ENCODE measurements around the gene COQ8B. TPM values are rescaled to one million over a fixed set of nuclear protein-coding genes. Genes with fewer than 3 reads are reported as not detected.

COQ8B gene
- total RNA-seq, 1 donor from 2014 or later, result 37.4 TPM

GRCh38 chr19:40703029-40703755 is 13.5 kb downstream of the COQ8B start:
- ATAC-seq (no peak), DNase-seq (ENCODE audit: missing footprints) (peak; percentile 26)
- intact Hi-C loops (cut with DNase I), result no loop called here

- intact Hi-C loops (cut with DNase I), result no loop called here
- DNase-seq (ENCODE audit: missing footprints), result peak; percentile 76
- ATAC-seq, result peak; percentile 73
These were observed 14.2 kb downstream of the COQ8B start for GRCh38 chr19:40702337-40703012.

- ATAC-seq, result no peak
These were observed 14.9 kb downstream of the COQ8B start for GRCh38 chr19:40701758-40702157.

GRCh38 chr19:40700083-40700482 is 16.6 kb downstream of the COQ8B start:
- DNase-seq (ENCODE audit: missing footprints) (no peak), ATAC-seq (no peak)
- intact Hi-C loops (cut with DNase I), result no loop called here

More at GRCh38 chr19:40701758-40702157, 14.9 kb downstream of the COQ8B start:
- DNase-seq (ENCODE audit: missing footprints), result no peak
- intact Hi-C loops (cut with DNase I), result no loop called here

- no peak for DNase-seq (ENCODE audit: missing footprints)
- intact Hi-C loops (cut with DNase I), result no loop called here
- ATAC-seq, result no peak
These were observed 19.7 kb downstream of the COQ8B start for GRCh38 chr19:40697007-40697406.

- ATAC-seq, result no peak
- intact Hi-C loops (cut with DNase I), result no loop called here
- no peak for DNase-seq (ENCODE audit: missing footprints)
These were observed 20.8 kb downstream of the COQ8B start for GRCh38 chr19:40695881-40696280.

- intact Hi-C loops (cut with DNase I), result no loop called here
- DNase-seq (ENCODE audit: missing footprints), result no peak
- no peak for ATAC-seq
These were observed 22.8 kb downstream of the COQ8B start for GRCh38 chr19:40693896-40694295.

GRCh38 chr19:40693150-40693788 is 23.4 kb downstream of the COQ8B start:
- DNase-seq (ENCODE audit: missing footprints) (no peak), ATAC-seq (no peak)
- intact Hi-C loops (cut with DNase I), result no loop called here

- no peak for ATAC-seq
- intact Hi-C loops (cut with DNase I), result no loop called here
These were observed 24.5 kb downstream of the COQ8B start for GRCh38 chr19:40692212-40692551.

GRCh38 chr19:40691421-40692211 is 25.1 kb downstream of the COQ8B start:
- intact Hi-C loops (cut with DNase I), result loop anchor here (2.0 kb wide), 3 partner anchors 23 to 59 kb away; partner anchors contain the start of genes ACTMAP and SNRPA

More at GRCh38 chr19:40692212-40692551, 24.5 kb downstream of the COQ8B start:
- no peak for DNase-seq (ENCODE audit: missing footprints)

GRCh38 chr19:40690693-40691420 is 25.8 kb downstream of the COQ8B start:
- ATAC-seq (peak; percentile 92), DNase-seq (ENCODE audit: missing footprints) (peak; percentile 98)
- intact Hi-C loops (cut with DNase I), result loop anchor here (2.0 kb wide), 3 partner anchors 24 to 60 kb away; partner anchors contain the start of genes ACTMAP and SNRPA

More at GRCh38 chr19:40691421-40692211, 25.1 kb downstream of the COQ8B start:
- no peak for ATAC-seq
- no peak for DNase-seq (ENCODE audit: missing footprints)

- ATAC-seq (no peak), DNase-seq (ENCODE audit: missing footprints) (no peak)
- intact Hi-C loops (cut with DNase I), result loop anchor here (2.0 kb wide), 3 partner anchors 25 to 61 kb away; partner anchors contain the start of genes ACTMAP and SNRPA
These were observed 26.5 kb downstream of the COQ8B start, which contains the start of gene NUMBL for GRCh38 chr19:40690050-40690692. Gene NUMBL, minus strand, starts transcription at chr19:40690651. Its CDS starts 168 bp downstream, at chr19:40690483.

- peak; percentile 74 for DNase-seq (ENCODE audit: missing footprints)
- ATAC-seq, result no peak
- intact Hi-C loops (cut with DNase I), result loop anchor here (2.0 kb wide), 3 partner anchors 25 to 61 kb away; partner anchors contain the start of genes ACTMAP and SNRPA
These were observed 27.2 kb downstream of the COQ8B start for GRCh38 chr19:40689339-40690049.

GRCh38 chr19:40688987-40689338 is 27.7 kb downstream of the COQ8B start:
- no peak for DNase-seq (ENCODE audit: missing footprints)
- intact Hi-C loops (cut with DNase I), result no loop called here
- ATAC-seq, result no peak

- ATAC-seq, result no peak
These were observed 28.4 kb downstream of the COQ8B start for GRCh38 chr19:40688309-40688708.

GRCh38 chr19:40687525-40688016 is 29.1 kb downstream of the COQ8B start:
- intact Hi-C loops (cut with DNase I), result no loop called here
- DNase-seq (ENCODE audit: missing footprints) (peak; percentile 92), ATAC-seq (peak; percentile 59)

More at GRCh38 chr19:40688309-40688708, 28.4 kb downstream of the COQ8B start:
- intact Hi-C loops (cut with DNase I), result no loop called here
- no peak for DNase-seq (ENCODE audit: missing footprints)
